Mucosa of stomach (tissue), 1 donor: ENCODE data around the gene SERTAD2.
A peak's percentile ranks its signal among the peaks of the same experiment; 100 is the strongest.

Experiments used
- H3K27me3 ChIP-seq: one replicate; pipeline ENCODE4 v1.7.0; 2013; ENCODE audit warnings: mild to moderate bottlenecking, low read length; ENCODE audit not compliant: control insufficient read depth, insufficient read depth
- H3K36me3 ChIP-seq: one replicate; pipeline ENCODE4 v1.7.0; 2013; ENCODE audit warnings: low read length; ENCODE audit not compliant: control insufficient read depth, insufficient read depth
- H3K4me1 ChIP-seq: one replicate; pipeline ENCODE4 v1.7.0; 2013; ENCODE audit warnings: mild to moderate bottlenecking, low read length; ENCODE audit not compliant: control insufficient read depth, insufficient read depth
- H3K4me3 ChIP-seq: one replicate; pipeline ENCODE4 v1.7.0; 2013; ENCODE audit warnings: low read length
- H3K9ac ChIP-seq: one replicate; pipeline ENCODE4 v1.7.0; 2013; ENCODE audit warnings: mild to moderate bottlenecking, low read length, moderate library complexity
- H3K9me3 ChIP-seq: one replicate; pipeline ENCODE4 v1.7.0; 2013; ENCODE audit warnings: mild to moderate bottlenecking, low read length, moderate library complexity; ENCODE audit not compliant: control insufficient read depth
- donor health status: Pancreatic carcinoma.

The SERTAD2 gene

DNA sequence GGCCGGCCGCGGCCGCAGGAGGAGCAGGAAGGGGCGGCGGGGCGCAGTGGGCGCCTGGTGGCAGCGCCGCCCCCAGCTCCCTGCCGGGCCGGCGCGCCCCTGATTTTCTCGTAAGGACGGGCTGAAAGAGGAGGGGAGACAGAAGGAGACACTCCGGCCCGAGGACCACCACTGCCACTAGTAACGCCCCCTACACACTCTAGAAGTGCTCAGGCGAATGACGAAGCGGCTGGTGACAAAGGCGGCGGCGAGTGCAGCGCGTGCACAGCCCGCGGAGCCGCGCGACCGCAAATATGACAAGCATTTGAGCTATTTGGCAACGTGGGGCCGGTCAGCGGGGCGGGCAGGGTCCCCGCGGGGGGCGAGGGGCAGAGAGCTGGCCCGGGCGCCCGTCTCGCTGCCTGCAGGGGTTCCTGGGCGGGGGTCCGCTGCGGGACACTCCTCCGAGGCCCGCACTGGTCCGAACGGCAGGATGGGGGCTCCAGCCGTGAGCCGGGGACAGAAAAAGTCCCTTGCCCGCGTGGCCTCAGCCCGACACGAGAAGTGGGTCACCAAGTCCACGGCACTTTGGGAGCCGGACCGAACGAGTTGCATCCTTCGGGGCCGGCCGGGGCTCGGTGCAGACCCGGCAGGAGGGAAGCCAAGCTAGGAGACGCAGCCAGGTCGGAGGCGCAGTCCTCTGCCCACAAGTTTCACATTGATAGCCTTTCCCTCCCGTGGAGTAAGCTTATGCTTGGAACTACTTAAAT is 524 bp upstream of the SERTAD2 start:
- no peaks in the 10 kb centered on the region for H3K27me3 ChIP-seq
- peak overlapping the region; percentile 72 for H3K4me3 ChIP-seq
- H3K4me1 ChIP-seq: peaks cover 33% of the 10 kb centered on the region
- H3K9me3 ChIP-seq: no peaks in the 10 kb centered on the region
- no peaks in the 10 kb centered on the region for H3K36me3 ChIP-seq
- H3K9ac ChIP-seq: peak overlapping the region; percentile 91

DNA sequence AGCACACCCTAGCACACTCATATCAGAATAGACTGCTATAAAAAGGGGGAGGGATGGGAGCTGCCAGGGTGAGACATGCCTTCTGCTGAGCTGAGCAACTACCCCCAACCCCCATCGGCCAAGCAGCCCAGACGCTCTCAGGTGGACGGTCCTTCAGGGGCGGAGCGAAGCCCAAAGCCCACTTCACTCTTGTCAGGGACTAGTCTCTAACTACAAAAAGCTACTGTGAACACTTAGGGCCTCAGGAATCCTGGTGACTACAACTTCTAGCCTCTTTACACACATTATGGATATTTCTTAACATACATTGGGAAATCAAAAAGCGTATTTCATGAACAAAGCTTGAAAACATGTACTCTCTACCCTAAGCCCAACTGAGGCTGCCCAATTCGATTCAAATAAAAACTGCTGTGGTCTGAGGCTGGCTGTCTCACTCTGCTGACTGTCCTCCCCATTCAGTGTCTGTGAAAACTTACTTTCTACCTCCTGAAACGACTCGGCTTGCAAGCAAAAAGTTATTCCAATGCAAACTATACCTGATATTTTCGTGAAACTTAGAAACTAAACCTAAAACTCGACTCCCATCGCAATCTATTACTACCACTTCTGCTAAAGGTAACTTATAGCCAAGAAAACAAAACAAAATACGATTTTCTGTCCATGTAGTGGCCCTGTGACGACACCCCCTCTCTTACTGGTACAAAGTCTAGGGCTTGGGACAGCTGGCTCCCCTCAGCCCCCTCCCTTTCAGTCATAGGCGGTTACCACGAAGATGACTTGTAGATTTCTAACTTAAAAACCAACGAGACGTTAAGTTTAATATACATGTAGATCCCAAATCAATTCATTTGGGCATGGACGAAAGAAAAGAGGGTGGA is 1.2 kb downstream of the SERTAD2 start:
- H3K4me3 ChIP-seq: peak overlapping the region; percentile 51
- H3K9ac ChIP-seq: peak overlapping the region; percentile 88
- no peaks in the 10 kb centered on the region for H3K36me3 ChIP-seq
- H3K4me1 ChIP-seq: peaks cover 42% of the 10 kb centered on the region
- H3K9me3 ChIP-seq: no peaks in the 10 kb centered on the region
- H3K27me3 ChIP-seq: no peaks in the 10 kb centered on the region

DNA sequence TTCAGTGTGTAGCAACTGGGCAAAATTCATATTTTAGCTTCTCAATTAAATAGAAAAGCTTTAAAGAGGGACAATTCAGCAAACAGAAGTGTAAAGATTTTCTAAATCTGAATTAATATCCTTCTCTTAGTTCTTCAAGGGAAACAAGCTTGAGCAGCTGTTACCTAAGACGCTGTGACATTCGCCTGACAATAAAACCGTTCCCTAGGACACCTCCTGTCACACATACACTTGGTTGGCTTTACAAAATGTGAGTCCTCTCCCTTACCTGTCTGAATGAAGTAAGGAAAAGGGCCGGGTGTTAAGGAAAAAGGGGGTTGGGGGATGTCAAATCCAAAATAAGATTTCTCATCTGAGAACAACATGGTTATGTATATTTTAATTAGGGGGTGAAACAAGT is 2.1 kb downstream of the SERTAD2 start:
- H3K36me3 ChIP-seq: no peaks in the 10 kb centered on the region
- no peak overlapping the region for H3K9ac ChIP-seq
- no peaks in the 10 kb centered on the region for H3K9me3 ChIP-seq
- H3K4me1 ChIP-seq: peaks cover 46% of the 10 kb centered on the region
- H3K27me3 ChIP-seq: no peaks in the 10 kb centered on the region
- no peak overlapping the region for H3K4me3 ChIP-seq

DNA sequence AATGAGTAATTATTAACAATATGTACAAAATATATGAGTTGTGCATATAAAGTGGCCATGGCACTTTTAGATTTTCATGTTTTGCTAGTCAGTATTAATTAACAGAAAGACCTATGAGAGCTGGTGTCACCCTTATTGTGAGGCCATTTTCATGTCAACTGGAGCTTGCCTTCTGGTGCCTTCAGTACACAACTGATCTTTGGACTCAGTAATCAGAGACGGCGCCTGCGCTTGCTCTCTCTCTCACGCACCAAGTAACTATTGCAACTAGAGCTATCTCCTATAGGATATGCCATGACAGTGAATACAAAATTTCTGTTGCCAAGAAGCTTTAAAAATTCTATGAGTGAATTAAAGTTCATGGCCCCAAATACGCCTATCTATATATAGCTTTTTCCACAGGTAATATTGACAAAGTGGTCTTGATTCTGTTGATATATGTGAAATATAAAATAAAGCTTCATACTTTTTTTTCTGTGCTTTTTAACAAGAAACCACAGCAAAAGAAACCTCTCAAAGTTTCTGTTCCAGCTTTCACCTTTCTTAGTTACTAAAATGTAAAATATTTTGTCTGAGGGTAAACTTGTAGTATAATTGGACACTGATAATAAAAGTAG is 2.9 kb downstream of the SERTAD2 start:
- Histone ChIP-seq H3K27me3 (no peaks in the 10 kb centered on the region), H3K4me3 (no peak overlapping the region), H3K9ac (no peak overlapping the region), H3K9me3 (no peaks in the 10 kb centered on the region), H3K4me1 (peaks cover 53% of the 10 kb centered on the region), H3K36me3 (no peaks in the 10 kb centered on the region)

DNA sequence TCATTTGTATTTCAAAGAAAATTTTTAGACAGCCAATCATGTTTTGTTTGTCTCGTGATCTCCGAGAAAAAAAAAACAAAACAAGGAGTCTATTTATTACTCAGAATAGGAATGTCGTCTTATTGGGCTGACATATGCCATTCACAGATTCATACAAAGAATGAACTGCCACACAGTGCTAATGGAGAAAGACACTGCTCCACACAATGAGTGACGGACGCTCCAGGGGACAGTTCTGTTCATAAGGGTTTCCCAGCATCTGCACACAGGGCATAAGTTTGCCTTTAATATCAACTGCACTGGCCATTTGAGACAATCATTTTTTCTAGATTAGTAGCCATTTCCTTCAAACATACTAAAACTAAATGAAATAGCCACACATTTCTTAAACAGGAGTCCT is 3.4 kb downstream of the SERTAD2 start:
- Histone ChIP-seq H3K9me3 (no peaks in the 10 kb centered on the region), H3K4me3 (no peak overlapping the region), H3K36me3 (no peaks in the 10 kb centered on the region), H3K9ac (no peak overlapping the region), H3K27me3 (no peaks in the 10 kb centered on the region), H3K4me1 (peaks cover 55% of the 10 kb centered on the region)

DNA sequence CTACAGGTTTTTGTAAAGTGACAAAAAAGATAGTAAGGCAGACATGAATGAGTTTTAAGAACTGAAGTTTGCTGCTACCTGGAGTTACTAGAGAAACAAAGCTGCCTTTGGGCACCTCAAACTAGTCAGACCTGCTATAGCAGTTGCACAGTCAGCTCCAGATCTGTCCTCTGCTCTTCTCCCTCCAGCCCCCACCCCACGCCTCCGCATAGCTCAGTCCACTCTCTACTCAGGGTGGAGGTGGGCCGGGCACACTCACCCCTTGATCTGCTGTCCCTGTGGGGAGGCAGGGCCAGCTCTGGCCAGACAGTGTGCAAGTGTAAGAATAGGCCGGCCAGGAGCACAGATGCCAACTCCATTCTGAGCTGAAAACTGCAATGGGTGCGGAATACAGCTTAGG is 4.1 kb downstream of the SERTAD2 start:
- Histone ChIP-seq H3K4me3 (no peak overlapping the region), H3K9me3 (no peaks in the 10 kb centered on the region), H3K4me1 (peaks cover 55% of the 10 kb centered on the region), H3K36me3 (no peaks in the 10 kb centered on the region), H3K27me3 (no peaks in the 10 kb centered on the region), H3K9ac (no peak overlapping the region)

DNA sequence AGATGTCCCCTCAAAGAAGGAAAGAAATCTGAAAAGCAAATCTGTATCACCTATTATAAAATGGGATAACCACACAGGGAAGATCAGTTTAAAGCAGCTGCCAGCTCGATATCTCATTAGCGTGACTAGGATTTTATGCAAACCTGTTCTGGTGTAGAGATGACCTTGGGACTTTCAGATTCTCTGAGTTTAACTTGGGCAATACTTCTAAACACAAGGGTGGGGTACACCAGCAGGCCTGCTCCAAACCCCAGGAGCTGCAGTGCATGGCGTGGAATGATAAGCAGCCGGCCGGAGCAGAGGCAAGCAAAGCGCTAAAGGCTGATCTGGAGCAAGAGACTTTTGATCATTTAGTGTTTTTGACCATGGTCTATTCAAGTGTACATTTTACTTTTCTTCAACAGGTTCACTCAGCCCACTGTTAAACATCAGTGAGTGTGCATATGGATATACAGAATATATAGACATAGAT is 4.7 kb downstream of the SERTAD2 start:
- H3K27me3 ChIP-seq: no peaks in the 10 kb centered on the region
- no peak overlapping the region for H3K4me3 ChIP-seq
- H3K9me3 ChIP-seq: no peaks in the 10 kb centered on the region
- peaks cover 60% of the 10 kb centered on the region for H3K4me1 ChIP-seq
- H3K9ac ChIP-seq: peak overlapping the region; percentile 35
- no peaks in the 10 kb centered on the region for H3K36me3 ChIP-seq

DNA sequence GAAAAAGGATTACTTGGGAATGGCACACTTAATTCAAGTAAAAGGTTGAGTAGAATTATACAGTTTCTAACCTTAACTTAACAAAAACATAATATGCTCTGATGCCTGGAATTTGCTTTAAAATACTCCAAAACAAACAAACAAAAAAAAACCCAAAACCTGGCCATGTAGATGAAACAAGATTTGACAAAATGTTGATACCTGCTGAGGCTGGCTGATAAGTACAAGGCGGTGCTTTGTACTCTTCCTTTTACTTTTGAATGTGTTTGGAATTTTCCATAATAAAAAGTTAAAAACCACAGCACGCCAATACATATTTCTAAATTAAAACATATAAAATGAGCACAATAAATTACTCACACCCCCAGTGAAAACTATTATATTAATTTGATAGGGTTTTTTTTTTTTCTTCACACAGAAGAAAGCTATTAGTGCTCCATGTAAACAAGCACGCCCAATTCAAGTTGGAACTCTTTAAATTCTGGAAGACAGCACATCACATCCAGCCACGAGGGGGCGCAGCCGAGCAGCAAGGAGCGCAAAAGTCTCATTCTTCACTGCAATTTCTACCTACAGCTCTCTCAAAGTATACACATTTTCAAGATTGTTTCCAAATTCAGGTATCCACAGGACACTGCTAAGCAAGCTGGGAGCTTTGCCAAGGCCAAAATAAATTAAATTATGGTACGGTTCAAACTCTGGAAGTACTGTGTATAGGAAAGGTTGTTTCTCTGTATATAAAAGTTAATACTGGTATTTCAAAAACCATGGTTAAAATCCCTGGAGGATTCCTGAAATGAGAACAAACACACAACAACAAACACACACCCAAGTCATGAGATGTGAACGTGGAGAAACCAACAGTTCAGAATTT is 7.5 kb downstream of the SERTAD2 start:
- no peaks in the 10 kb centered on the region for H3K36me3 ChIP-seq
- H3K4me3 ChIP-seq: no peak overlapping the region
- peaks cover 70% of the 10 kb centered on the region for H3K4me1 ChIP-seq
- H3K9me3 ChIP-seq: no peaks in the 10 kb centered on the region
- H3K27me3 ChIP-seq: no peaks in the 10 kb centered on the region
- H3K9ac ChIP-seq: peak overlapping the region; percentile 38

DNA sequence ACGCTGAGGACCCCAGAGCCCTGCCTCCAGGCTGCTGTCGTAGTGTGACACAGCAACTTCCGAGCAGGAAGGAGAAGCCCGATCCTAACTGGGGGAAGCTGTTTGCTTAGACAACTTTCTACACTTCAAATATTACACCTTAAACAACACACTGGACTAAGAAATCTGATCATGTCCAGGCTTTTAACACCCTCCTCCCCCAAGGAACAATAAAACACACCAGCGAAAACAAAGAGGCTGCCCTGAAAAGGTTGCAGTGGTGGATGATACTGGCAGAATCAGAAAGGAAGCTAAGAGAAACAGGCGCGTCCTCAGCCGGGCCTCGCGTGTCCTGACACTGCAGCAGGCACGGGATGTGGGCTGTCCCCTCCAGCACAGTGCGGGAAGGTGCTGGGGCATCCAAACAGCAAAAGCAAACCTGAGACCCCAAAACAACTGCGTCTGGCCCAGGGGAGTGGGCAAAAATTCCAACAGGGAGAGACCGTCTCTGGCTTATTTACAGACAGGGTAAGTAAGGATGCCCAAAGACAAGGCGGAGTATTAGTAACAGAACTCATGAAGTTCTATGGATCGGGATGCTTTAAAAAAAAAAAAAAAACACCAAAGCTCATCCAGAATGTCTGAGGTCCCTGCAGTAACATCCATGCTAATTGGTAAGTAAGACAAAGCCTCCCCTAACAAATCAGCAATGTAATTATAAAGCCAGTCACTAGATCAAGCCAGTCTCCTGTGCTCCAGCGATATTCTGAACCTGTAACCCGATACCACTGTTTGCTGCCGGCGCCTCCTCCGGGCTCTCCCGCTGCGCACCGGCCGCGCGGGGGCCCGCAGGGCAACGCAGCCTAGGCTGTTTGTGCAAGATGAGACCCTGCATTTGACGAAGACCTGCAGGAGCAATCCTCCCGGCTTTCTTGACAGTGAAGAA is 9.0 kb downstream of the SERTAD2 start:
- peak overlapping the region; percentile 45 for H3K9ac ChIP-seq
- no peaks in the 10 kb centered on the region for H3K36me3 ChIP-seq

DNA sequence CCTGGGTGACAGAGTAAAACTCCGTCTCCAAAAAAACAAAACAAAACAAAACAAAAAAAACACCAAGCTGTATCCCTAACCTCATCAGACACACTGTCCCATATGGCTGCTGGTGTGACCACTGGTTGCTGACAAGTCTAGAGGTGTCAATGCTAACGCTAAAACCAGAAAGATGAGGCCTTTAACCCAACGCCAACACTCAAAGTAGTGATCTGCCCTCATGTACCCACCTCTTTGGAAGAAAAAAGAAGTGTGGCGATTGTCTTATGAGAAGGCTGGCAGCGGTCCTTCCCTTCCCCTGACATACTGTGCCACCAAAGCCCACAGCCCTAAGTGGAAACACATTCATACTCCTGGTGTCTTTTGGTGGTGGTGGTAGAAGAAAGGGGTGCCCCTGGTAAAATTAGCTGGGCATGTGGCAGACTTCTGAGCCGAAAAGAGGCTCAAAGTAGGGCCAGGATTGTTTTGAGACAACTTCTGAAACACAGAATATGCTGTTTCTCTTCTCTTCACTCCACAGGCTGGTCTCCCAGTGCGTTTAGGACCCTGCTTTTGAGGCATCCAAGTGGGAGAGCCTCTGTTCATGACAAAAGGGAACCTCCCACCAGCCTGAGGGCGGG is 9.8 kb downstream of the SERTAD2 start:
- no peaks in the 10 kb centered on the region for H3K27me3 ChIP-seq
- H3K36me3 ChIP-seq: no peaks in the 10 kb centered on the region
- no peaks in the 10 kb centered on the region for H3K9me3 ChIP-seq
- peaks cover 54% of the 10 kb centered on the region for H3K4me1 ChIP-seq
- H3K9ac ChIP-seq: peak overlapping the region; percentile 45
- no peak overlapping the region for H3K4me3 ChIP-seq

More for the DNA sequence above, 9.0 kb downstream of the SERTAD2 start:
- Histone ChIP-seq H3K27me3 (no peaks in the 10 kb centered on the region), H3K4me1 (peaks cover 58% of the 10 kb centered on the region), H3K9me3 (no peaks in the 10 kb centered on the region), H3K4me3 (peak overlapping the region; percentile 15)
